ENCODE measurements around the gene CMTM5.

The CMTM5 gene

GRCh38 chr14:23381871-23382270, 5.0 kb downstream of the CMTM5 start:
- H3K79me2 ChIP-seq (ENCODE audit: control insufficient read depth, insufficient read depth, low read length, poor library complexity) = no peaks in the 10 kb centered on the region
- no peaks in the 10 kb centered on the region for H3K36me3 ChIP-seq (ENCODE audit: control insufficient read depth in 1 of 2, insufficient read depth in 2 of 2, low read length in 2 of 2)
- no peak overlapping the region for H2BK120ac ChIP-seq (ENCODE audit: insufficient read depth, low read length, poor library complexity)
- H3K9me3 ChIP-seq (ENCODE audit: insufficient read depth, low read depth, low read length) = peaks cover 2% of the 10 kb centered on the region
- no peak overlapping the region for H4K8ac ChIP-seq (ENCODE audit: low read depth, low read length)
- no peak for DNase-seq
- H2AK5ac ChIP-seq (ENCODE audit: low read length) = no peak overlapping the region
- no peak overlapping the region for H3K9ac ChIP-seq (ENCODE audit: low read length)
- no peaks in the 10 kb centered on the region for H3K79me1 ChIP-seq (ENCODE audit: low read length)
- no peak overlapping the region for H3K23ac ChIP-seq (ENCODE audit: low read length)
- no peak overlapping the region for H3K18ac ChIP-seq (ENCODE audit: low read length)
- no CpG with 5 or more reads among the region's 3 CpGs for WGBS (ENCODE audit: extremely low coverage, insufficient coverage, insufficient read length)
- H4K12ac ChIP-seq (ENCODE audit: low read depth, low read length) = no peak overlapping the region
- H3K4ac ChIP-seq (ENCODE audit: low read depth, low read length) = no peak overlapping the region
- no peaks in the 10 kb centered on the region for H3K27me3 ChIP-seq (ENCODE audit: insufficient read depth, low read length)
- no peak overlapping the region for H2AFZ ChIP-seq (ENCODE audit: insufficient read depth, low read length, poor library complexity)
- H3K4me2 ChIP-seq (ENCODE audit: low read length) = no peak overlapping the region
- no peak overlapping the region for H4K91ac ChIP-seq (ENCODE audit: low read depth, low read length)
- H2BK5ac ChIP-seq (ENCODE audit: low read depth, low read length, poor library complexity) = no peak overlapping the region
- no peak overlapping the region for H2BK12ac ChIP-seq (ENCODE audit: low read length)
- no peak overlapping the region for H3K14ac ChIP-seq (ENCODE audit: low read length)
- H3K4me1 ChIP-seq (ENCODE audit: control insufficient read depth in 1 of 2, insufficient read depth in 2 of 2, low read length in 2 of 2) = no peaks in the 10 kb centered on the region
- no peak overlapping the region for H3K27ac ChIP-seq (ENCODE audit: low read depth, low read length)
- H3K4me3 ChIP-seq (ENCODE audit: low read depth, low read length) = no peak overlapping the region

DNA sequence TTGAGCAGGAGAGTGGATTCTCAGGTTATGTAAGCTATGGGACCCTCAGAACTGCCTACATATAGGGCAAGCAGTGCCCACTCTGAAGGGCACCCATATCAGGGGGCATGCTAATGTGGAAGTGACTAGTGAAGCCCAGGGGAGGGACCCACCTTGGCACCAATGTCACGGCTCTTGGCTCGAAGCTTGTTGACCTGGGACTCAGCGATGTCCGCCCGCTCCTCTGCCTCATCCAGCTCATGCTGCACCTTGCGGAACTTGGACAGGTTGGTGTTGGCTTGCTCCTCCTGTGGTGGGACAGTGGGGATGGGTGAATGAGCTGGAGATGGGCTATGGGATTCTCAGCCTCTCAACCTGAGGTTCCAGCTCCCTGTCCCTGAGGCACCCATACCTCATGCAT, 5.4 kb downstream of the CMTM5 start:
- no peak overlapping the region for H2BK5ac ChIP-seq (ENCODE audit: low read depth, low read length, poor library complexity)
- no peak overlapping the region for H3K4ac ChIP-seq (ENCODE audit: low read depth, low read length)
- no peak overlapping the region for H4K12ac ChIP-seq (ENCODE audit: low read depth, low read length)
- H2AK5ac ChIP-seq (ENCODE audit: low read length) = no peak overlapping the region
- no peaks in the 10 kb centered on the region for H3K4me1 ChIP-seq (ENCODE audit: control insufficient read depth in 1 of 2, insufficient read depth in 2 of 2, low read length in 2 of 2)
- no peak overlapping the region for H3K14ac ChIP-seq (ENCODE audit: low read length)
- H2BK12ac ChIP-seq (ENCODE audit: low read length) = no peak overlapping the region
- no peak overlapping the region for H3K18ac ChIP-seq (ENCODE audit: low read length)
- no peaks in the 10 kb centered on the region for H3K27me3 ChIP-seq (ENCODE audit: insufficient read depth, low read length)
- WGBS (ENCODE audit: extremely low coverage, insufficient coverage, insufficient read length) = no CpG with 5 or more reads among the region's 6 CpGs
- peaks cover 2% of the 10 kb centered on the region for H3K9me3 ChIP-seq (ENCODE audit: insufficient read depth, low read depth, low read length)
- H3K79me1 ChIP-seq (ENCODE audit: low read length) = no peaks in the 10 kb centered on the region
- no peak overlapping the region for H4K8ac ChIP-seq (ENCODE audit: low read depth, low read length)
- H2BK120ac ChIP-seq (ENCODE audit: insufficient read depth, low read length, poor library complexity) = no peak overlapping the region
- no peak overlapping the region for H2AFZ ChIP-seq (ENCODE audit: insufficient read depth, low read length, poor library complexity)
- no peak overlapping the region for H4K91ac ChIP-seq (ENCODE audit: low read depth, low read length)
- no peak for DNase-seq
- H3K79me2 ChIP-seq (ENCODE audit: control insufficient read depth, insufficient read depth, low read length, poor library complexity) = no peaks in the 10 kb centered on the region
- H3K4me2 ChIP-seq (ENCODE audit: low read length) = no peak overlapping the region
- no peak overlapping the region for H3K23ac ChIP-seq (ENCODE audit: low read length)
- H3K36me3 ChIP-seq (ENCODE audit: control insufficient read depth in 1 of 2, insufficient read depth in 2 of 2, low read length in 2 of 2) = no peaks in the 10 kb centered on the region
- H3K27ac ChIP-seq (ENCODE audit: low read depth, low read length) = no peak overlapping the region
- H3K9ac ChIP-seq (ENCODE audit: low read length) = no peak overlapping the region
- no peak overlapping the region for H3K4me3 ChIP-seq (ENCODE audit: low read depth, low read length)

DNA sequence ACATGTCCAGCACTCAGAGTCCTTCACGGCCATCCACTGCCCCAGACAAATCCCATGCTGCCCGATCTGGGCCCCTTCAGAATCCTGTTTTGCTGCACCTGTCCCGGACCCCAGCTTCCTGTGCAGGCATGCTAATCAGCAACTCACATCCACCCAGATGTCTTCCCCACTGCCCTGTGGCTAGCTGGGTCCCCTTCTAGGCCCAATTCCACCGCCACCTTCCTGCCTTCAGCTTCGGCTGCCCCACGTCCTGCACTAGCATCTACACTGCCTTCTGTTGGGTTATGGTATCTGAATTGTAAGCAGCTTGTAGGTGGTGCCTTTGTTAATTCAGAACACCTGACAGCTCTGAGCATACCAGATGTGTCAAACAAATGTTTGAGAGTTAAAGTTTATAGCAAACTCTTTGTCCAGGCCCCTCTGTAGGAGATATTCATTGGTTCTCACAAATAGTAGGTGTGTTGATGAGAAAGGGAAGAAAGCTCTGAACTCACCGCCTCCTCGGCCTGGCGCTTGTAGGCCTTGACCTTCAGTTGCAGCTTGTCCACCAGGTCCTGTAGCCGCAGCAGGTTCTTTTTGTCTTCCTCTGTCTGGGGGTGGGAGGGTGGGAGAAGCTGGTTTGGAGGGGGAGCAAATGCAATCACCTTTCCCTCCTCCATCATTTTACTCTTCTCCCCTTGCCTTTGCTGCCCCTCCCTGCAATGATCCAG, 6.0 kb downstream of the CMTM5 start:
- Histone ChIP-seq H3K27ac (ENCODE audit: low read depth, low read length) (no peak overlapping the region), H3K4me3 (ENCODE audit: low read depth, low read length) (no peak overlapping the region), H4K8ac (ENCODE audit: low read depth, low read length) (no peak overlapping the region), H3K9ac (ENCODE audit: low read length) (no peak overlapping the region), H3K79me1 (ENCODE audit: low read length) (no peaks in the 10 kb centered on the region), H2AK5ac (ENCODE audit: low read length) (no peak overlapping the region), H3K18ac (ENCODE audit: low read length) (no peak overlapping the region), H4K91ac (ENCODE audit: low read depth, low read length) (no peak overlapping the region), H3K14ac (ENCODE audit: low read length) (no peak overlapping the region), H4K12ac (ENCODE audit: low read depth, low read length) (no peak overlapping the region), H3K36me3 (ENCODE audit: control insufficient read depth in 1 of 2, insufficient read depth in 2 of 2, low read length in 2 of 2) (no peaks in the 10 kb centered on the region), H3K4me2 (ENCODE audit: low read length) (no peak overlapping the region), H2BK12ac (ENCODE audit: low read length) (no peak overlapping the region), H3K79me2 (ENCODE audit: control insufficient read depth, insufficient read depth, low read length, poor library complexity) (no peaks in the 10 kb centered on the region), H3K23ac (ENCODE audit: low read length) (no peak overlapping the region), H2AFZ (ENCODE audit: insufficient read depth, low read length, poor library complexity) (no peak overlapping the region), H2BK120ac (ENCODE audit: insufficient read depth, low read length, poor library complexity) (no peak overlapping the region), H3K9me3 (ENCODE audit: insufficient read depth, low read depth, low read length) (peaks cover 2% of the 10 kb centered on the region), H3K4me1 (ENCODE audit: control insufficient read depth in 1 of 2, insufficient read depth in 2 of 2, low read length in 2 of 2) (no peaks in the 10 kb centered on the region), H3K4ac (ENCODE audit: low read depth, low read length) (no peak overlapping the region), H3K27me3 (ENCODE audit: insufficient read depth, low read length) (no peaks in the 10 kb centered on the region), H2BK5ac (ENCODE audit: low read depth, low read length, poor library complexity) (no peak overlapping the region)
- DNase-seq = no peak
- no CpG with 5 or more reads among the region's 10 CpGs for WGBS (ENCODE audit: extremely low coverage, insufficient coverage, insufficient read length)

- peak in 1 of 2 donors; percentile 53 for DNase-seq
- Histone ChIP-seq H3K18ac (ENCODE audit: low read length) (no peak overlapping the region), H2BK5ac (ENCODE audit: low read depth, low read length, poor library complexity) (no peak overlapping the region), H4K12ac (ENCODE audit: low read depth, low read length) (no peak overlapping the region), H3K36me3 (ENCODE audit: control insufficient read depth in 1 of 2, insufficient read depth in 2 of 2, low read length in 2 of 2) (no peaks in the 10 kb centered on the region), H3K14ac (ENCODE audit: low read length) (no peak overlapping the region), H4K91ac (ENCODE audit: low read depth, low read length) (no peak overlapping the region), H2AK5ac (ENCODE audit: low read length) (no peak overlapping the region), H3K27me3 (ENCODE audit: insufficient read depth, low read length) (no peaks in the 10 kb centered on the region), H3K79me2 (ENCODE audit: control insufficient read depth, insufficient read depth, low read length, poor library complexity) (no peaks in the 10 kb centered on the region), H3K27ac (ENCODE audit: low read depth, low read length) (no peak overlapping the region), H3K4me2 (ENCODE audit: low read length) (no peak overlapping the region), H2BK12ac (ENCODE audit: low read length) (no peak overlapping the region), H3K4ac (ENCODE audit: low read depth, low read length) (no peak overlapping the region), H2AFZ (ENCODE audit: insufficient read depth, low read length, poor library complexity) (no peak overlapping the region), H3K9ac (ENCODE audit: low read length) (no peak overlapping the region), H3K9me3 (ENCODE audit: insufficient read depth, low read depth, low read length) (no peaks in the 10 kb centered on the region), H3K4me1 (ENCODE audit: control insufficient read depth in 1 of 2, insufficient read depth in 2 of 2, low read length in 2 of 2) (no peaks in the 10 kb centered on the region), H2BK120ac (ENCODE audit: insufficient read depth, low read length, poor library complexity) (no peak overlapping the region), H3K23ac (ENCODE audit: low read length) (no peak overlapping the region), H3K79me1 (ENCODE audit: low read length) (no peaks in the 10 kb centered on the region), H3K4me3 (ENCODE audit: low read depth, low read length) (no peak overlapping the region), H4K8ac (ENCODE audit: low read depth, low read length) (no peak overlapping the region)
- no CpG with 5 or more reads among the region's 29 CpGs for WGBS (ENCODE audit: extremely low coverage, insufficient coverage, insufficient read length)
Measured at GRCh38 chr14:23384364-23385080, 7.7 kb downstream of the CMTM5 start.

Data from trophoblast cell (in vitro differentiated cells and primary cell).